ENCODE results near the gene TTC7B.

The TTC7B gene

DNA sequence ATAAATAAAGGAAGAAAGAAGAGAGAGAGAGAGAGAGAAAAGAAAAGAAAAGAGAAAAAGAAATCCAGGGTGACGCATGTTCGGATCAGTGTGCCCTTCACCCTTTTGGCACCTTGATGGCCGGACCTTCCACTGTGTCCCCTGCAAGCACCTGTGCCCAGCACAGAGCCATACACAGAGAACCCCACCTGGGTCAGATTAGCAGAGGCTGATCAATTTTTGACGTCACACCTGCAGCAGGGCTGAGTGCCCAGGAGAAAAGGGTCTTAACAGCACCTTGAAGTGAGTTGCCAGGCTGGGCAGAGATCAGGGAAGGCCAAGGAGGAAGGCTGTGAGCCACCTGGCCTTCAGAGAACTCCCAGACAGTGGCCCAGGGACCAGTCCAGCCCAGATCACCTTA, 305.0 kb downstream of the TTC7B start:
- no peaks in the 10 kb centered on the region for H3K4me1 ChIP-seq (ENCODE audit: insufficient read depth, low read length)
- H3K4me2 ChIP-seq (ENCODE audit: insufficient read depth, low read length): no peak overlapping the region
- no peak for ATAC-seq (ENCODE audit: insufficient read depth, low read depth)
- H2AFZ ChIP-seq (ENCODE audit: low read depth, low read length): no peak overlapping the region
- TF ChIP-seq EZH2 (IDR thresholded peaks at IDR 0.05; ENCODE audit: borderline replicate concordance, low read depth, low read length, severe bottlenecking): no peak
- TF ChIP-seq, protein P1, sequence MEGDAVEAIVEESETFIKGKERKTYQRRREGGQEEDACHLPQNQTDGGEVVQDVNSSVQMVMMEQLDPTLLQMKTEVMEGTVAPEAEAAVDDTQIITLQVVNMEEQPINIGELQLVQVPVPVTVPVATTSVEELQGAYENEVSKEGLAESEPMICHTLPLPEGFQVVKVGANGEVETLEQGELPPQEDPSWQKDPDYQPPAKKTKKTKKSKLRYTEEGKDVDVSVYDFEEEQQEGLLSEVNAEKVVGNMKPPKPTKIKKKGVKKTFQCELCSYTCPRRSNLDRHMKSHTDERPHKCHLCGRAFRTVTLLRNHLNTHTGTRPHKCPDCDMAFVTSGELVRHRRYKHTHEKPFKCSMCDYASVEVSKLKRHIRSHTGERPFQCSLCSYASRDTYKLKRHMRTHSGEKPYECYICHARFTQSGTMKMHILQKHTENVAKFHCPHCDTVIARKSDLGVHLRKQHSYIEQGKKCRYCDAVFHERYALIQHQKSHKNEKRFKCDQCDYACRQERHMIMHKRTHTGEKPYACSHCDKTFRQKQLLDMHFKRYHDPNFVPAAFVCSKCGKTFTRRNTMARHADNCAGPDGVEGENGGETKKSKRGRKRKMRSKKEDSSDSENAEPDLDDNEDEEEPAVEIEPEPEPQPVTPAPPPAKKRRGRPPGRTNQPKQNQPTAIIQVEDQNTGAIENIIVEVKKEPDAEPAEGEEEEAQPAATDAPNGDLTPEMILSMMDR (IDR thresholded peaks at IDR 0.05; ENCODE audit: borderline replicate concordance, extremely low read depth, low read length, poor library complexity, severe bottlenecking): no peak
- H3K9ac ChIP-seq (ENCODE audit: low read depth, low read length): no peak overlapping the region
- H3K36me3 ChIP-seq (ENCODE audit: insufficient read depth, low read length): no peaks in the 10 kb centered on the region
- no peaks in the 10 kb centered on the region for H4K20me1 ChIP-seq (ENCODE audit: insufficient read depth, low read length)
- no peaks in the 10 kb centered on the region for H3K9me3 ChIP-seq (ENCODE audit: insufficient read depth, low read length, severe bottlenecking)
- H3K4me3 ChIP-seq (ENCODE audit: low read depth in 1 of 2, low read length in 2 of 2): no peak overlapping the region
- H3K27me3 ChIP-seq (ENCODE audit: insufficient read depth, low read length, poor library complexity): peaks cover 9% of the 10 kb centered on the region
- no peak for DNase-seq
- H3K27ac ChIP-seq (ENCODE audit: low read length): no peak overlapping the region
- H3K79me2 ChIP-seq (ENCODE audit: insufficient read depth, low read length): no peaks in the 10 kb centered on the region

DNA sequence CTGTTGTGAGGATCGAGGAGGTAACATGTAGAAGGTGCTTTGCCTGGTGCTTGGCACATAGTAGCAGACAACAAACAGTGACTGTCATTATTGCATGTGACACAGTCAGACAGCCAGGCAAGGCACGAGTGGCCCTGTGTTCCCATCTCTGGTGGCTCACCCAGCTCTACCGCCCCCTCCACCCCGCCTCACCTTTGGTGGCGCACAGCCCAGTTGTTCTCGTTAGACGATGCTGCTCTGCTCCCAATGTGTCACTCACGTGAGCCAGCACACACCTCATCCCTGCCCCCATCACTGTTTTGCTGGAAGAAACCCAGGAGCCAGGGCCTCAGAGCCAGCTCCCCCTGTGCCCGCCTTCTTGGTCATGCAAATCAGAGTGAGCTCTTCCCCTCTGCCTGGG, 306.1 kb downstream of the TTC7B start:
- H3K27ac ChIP-seq (ENCODE audit: low read length): no peak overlapping the region
- no peak overlapping the region for H2AFZ ChIP-seq (ENCODE audit: low read depth, low read length)
- no peak overlapping the region for H3K4me2 ChIP-seq (ENCODE audit: insufficient read depth, low read length)
- ATAC-seq (ENCODE audit: insufficient read depth, low read depth): no peak
- DNase-seq: no peak
- no peaks in the 10 kb centered on the region for H3K36me3 ChIP-seq (ENCODE audit: insufficient read depth, low read length)
- no peaks in the 10 kb centered on the region for H3K4me1 ChIP-seq (ENCODE audit: insufficient read depth, low read length)
- H3K9ac ChIP-seq (ENCODE audit: low read depth, low read length): no peak overlapping the region
- H3K9me3 ChIP-seq (ENCODE audit: insufficient read depth, low read length, severe bottlenecking): no peaks in the 10 kb centered on the region
- H4K20me1 ChIP-seq (ENCODE audit: insufficient read depth, low read length): no peaks in the 10 kb centered on the region
- TF ChIP-seq, protein P1 (IDR thresholded peaks at IDR 0.05; ENCODE audit: borderline replicate concordance, extremely low read depth, low read length, poor library complexity, severe bottlenecking): no peak
- TF ChIP-seq EZH2 (IDR thresholded peaks at IDR 0.05; ENCODE audit: borderline replicate concordance, low read depth, low read length, severe bottlenecking): no peak
- H3K79me2 ChIP-seq (ENCODE audit: insufficient read depth, low read length): no peaks in the 10 kb centered on the region
- no peak overlapping the region for H3K4me3 ChIP-seq (ENCODE audit: low read depth in 1 of 2, low read length in 2 of 2)
- H3K27me3 ChIP-seq (ENCODE audit: insufficient read depth, low read length, poor library complexity): peaks cover 9% of the 10 kb centered on the region

DNA sequence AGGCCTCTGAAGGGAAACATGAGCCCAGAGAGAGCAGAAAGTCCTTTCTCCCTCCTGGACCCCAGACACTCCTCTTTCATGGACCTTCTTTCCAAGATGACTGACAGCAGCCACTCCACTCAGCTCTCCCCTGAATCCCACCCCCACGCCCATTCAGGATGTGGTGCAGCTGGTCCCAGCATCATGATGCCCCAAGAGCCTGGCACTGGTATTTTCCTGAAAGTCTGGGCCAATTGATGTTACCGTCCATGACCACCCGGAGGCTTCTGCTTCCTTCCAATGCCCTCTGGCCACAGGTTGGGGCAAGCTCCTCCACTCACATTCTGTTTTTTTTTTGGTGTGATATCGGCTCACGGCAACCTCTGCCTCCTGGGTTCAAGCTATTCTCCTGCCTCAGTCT, 306.8 kb downstream of the TTC7B start:
- TF ChIP-seq, protein P1 (IDR thresholded peaks at IDR 0.05; ENCODE audit: borderline replicate concordance, extremely low read depth, low read length, poor library complexity, severe bottlenecking): no peak
- no peak for TF ChIP-seq EZH2 (IDR thresholded peaks at IDR 0.05; ENCODE audit: borderline replicate concordance, low read depth, low read length, severe bottlenecking)
- no peak overlapping the region for H3K4me2 ChIP-seq (ENCODE audit: insufficient read depth, low read length)
- ATAC-seq (ENCODE audit: insufficient read depth, low read depth): no peak

More for the DNA sequence above, 306.8 kb downstream of the TTC7B start:
- no peak overlapping the region for H2AFZ ChIP-seq (ENCODE audit: low read depth, low read length)
- no peak overlapping the region for H3K27ac ChIP-seq (ENCODE audit: low read length)
- no peak overlapping the region for H3K4me3 ChIP-seq (ENCODE audit: low read depth in 1 of 2, low read length in 2 of 2)
- no peaks in the 10 kb centered on the region for H3K79me2 ChIP-seq (ENCODE audit: insufficient read depth, low read length)
- DNase-seq: no peak
- no peaks in the 10 kb centered on the region for H3K9me3 ChIP-seq (ENCODE audit: insufficient read depth, low read length, severe bottlenecking)
- H3K9ac ChIP-seq (ENCODE audit: low read depth, low read length): no peak overlapping the region
- H3K4me1 ChIP-seq (ENCODE audit: insufficient read depth, low read length): no peaks in the 10 kb centered on the region
- H4K20me1 ChIP-seq (ENCODE audit: insufficient read depth, low read length): no peaks in the 10 kb centered on the region
- peaks cover 9% of the 10 kb centered on the region for H3K27me3 ChIP-seq (ENCODE audit: insufficient read depth, low read length, poor library complexity)
- no peaks in the 10 kb centered on the region for H3K36me3 ChIP-seq (ENCODE audit: insufficient read depth, low read length)
